Mesangial cell (primary cell): Measurements from ENCODE around the gene UGT1A8. TPM values are rescaled to one million over a fixed set of nuclear protein-coding genes. Genes with fewer than 3 reads are reported as not detected.

Source experiments
- total RNA-seq: library from RNA; depleted of rRNA; stranded (reverse); fragments of >200 nt; gene quantifications from 2 replicates; pipeline ENCODE4 v1.2.3, GENCODE V29; 2015

UGT1A8 gene
- total RNA-seq, result not detected in 2 replicates

GRCh38 chr2:233617476-233617875 is at the start of gene UGT1A8:
UGT1A8 (plus strand) TSS chr2:233617633; CDS start chr2:233617708, 75 bp downstream.

DNA sequence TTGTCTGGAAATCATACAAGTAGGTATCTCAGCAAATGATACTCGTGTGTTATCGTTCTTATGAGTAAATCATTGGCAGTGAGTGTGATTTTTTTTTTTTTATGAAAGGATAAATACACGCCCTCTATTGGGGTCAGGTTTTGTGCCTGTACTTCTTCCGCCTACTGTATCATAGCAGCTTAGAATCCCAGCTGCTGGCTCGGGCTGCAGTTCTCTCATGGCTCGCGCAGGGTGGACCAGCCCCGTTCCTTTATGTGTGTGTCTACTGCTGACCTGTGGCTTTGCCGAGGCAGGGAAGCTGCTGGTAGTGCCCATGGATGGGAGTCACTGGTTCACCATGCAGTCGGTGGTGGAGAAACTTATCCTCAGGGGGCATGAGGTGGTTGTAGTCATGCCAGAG is 18.9 kb downstream of the UGT1A8 start, which contains the start of gene UGT1A10:
TSS of gene UGT1A10 (plus strand) at position 143 of the 400 bp plus-strand sequence. CDS start at position 218, 75 bp downstream.

GRCh38 chr2:233671290-233672161 is 54.1 kb downstream of the UGT1A8 start, which contains the start of gene UGT1A9:
UGT1A9 (plus strand) TSS chr2:233671898; CDS start chr2:233671935, 37 bp downstream.

GRCh38 chr2:233681521-233682099 is 64.2 kb downstream of the UGT1A8 start, which contains the start of gene UGT1A7:
UGT1A7 (plus strand) TSS chr2:233681901; CDS start chr2:233681938, 37 bp downstream.

DNA sequence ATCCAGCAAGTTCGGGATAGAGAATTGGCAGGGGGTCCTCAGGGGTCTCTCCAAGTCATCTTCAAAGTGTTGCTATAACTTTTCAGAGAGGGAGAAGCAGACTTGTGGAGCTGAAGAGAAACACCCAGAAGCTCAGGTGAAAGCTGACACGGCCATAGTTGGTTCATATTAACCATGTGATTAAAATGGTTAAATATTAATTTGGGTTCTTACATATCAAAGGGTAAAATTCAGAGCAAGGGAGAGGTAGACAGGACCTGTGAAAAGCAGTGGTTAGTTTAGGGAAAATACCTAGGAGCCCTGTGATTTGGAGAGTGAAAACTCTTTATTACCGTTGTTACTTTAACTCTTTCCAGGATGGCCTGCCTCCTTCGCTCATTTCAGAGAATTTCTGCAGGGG is 75.2 kb downstream of the UGT1A8 start, which contains the start of gene UGT1A6:
TSS of gene UGT1A6 (plus strand) at position 243 of the 400 bp plus-strand sequence. CDS start at position 358, 115 bp downstream.

DNA sequence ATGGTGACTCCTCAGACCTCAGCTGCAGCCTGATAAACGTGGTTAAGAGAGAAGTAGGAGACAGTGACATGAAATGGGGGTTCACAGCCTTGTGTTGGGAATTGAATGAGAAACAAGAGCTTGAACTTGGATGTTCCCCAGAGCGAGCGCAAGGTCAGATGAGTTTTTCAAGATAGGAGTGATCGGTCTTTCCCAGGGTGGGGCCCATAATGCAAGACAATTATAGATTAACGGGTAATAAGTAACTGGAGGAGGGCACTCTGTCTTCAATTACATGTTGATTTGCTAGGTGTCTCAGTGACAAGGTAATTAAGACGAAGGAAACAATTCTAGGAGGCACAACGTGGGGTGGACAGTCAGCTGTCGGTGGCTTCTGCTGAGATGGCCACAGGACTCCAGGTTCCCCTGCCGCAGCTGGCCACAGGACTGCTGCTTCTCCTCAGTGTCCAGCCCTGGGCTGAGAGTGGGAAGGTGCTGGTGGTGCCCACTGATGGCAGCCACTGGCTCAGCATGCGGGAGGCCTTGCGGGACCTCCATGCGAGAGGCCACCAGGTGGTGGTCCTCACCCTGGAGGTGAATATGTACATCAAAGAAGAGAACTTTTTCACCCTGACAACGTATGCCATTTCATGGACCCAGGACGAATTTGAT is 95.3 kb downstream of the UGT1A8 start, which contains the start of gene UGT1A5:
TSS of gene UGT1A5 (plus strand) at position 297 of the 651 bp plus-strand sequence. CDS start at position 382, 85 bp downstream.

DNA sequence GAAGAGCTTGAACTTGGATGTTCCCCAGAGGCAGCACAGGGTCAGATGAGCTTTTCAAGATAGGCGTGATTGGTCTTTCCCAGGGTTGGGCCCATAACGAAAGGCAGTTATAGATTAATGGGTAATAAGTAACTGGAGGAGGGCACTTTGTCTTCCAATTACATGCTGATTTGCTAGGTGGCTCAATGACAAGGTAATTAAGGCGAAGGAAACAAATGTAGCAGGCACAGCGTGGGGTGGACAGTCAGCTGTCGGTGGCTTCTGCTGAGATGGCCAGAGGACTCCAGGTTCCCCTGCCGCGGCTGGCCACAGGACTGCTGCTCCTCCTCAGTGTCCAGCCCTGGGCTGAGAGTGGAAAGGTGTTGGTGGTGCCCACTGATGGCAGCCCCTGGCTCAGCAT is 101.1 kb downstream of the UGT1A8 start, which contains the start of gene UGT1A4:
TSS of gene UGT1A4 (plus strand) at position 185 of the 400 bp plus-strand sequence. CDS start at position 270, 85 bp downstream.

GRCh38 chr2:233728723-233729301 is 111.4 kb downstream of the UGT1A8 start, which contains the start of gene UGT1A3:
UGT1A3 (plus strand) TSS chr2:233729042; CDS start chr2:233729127, 85 bp downstream.

GRCh38 chr2:233760043-233760442 is 142.6 kb downstream of the UGT1A8 start, which contains the start of gene UGT1A1:
UGT1A1 (plus strand) TSS chr2:233760270; CDS start chr2:233760288, 18 bp downstream.

GRCh38 chr2:233778030-233778429 is 160.6 kb downstream of the UGT1A8 start, which contains the start of gene MROH2A:
MROH2A (plus strand) TSS chr2:233778330; CDS start chr2:233779359, 1,029 bp downstream.

Other genes starting within 250 kb of the UGT1A8 start
- gene USP40, start 50.9 kb upstream of the UGT1A8 start, total RNA-seq, result 25.3 and 31.6 TPM in 2 replicates
- gene UGT1A10, start 18.8 kb downstream of the UGT1A8 start, total RNA-seq, result not detected in 2 replicates
- 0.13 and 0.16 TPM in 2 replicates for gene UGT1A9, start 54.3 kb downstream of the UGT1A8 start, total RNA-seq
- not detected in 2 replicates for gene UGT1A7, start 64.3 kb downstream of the UGT1A8 start, total RNA-seq
- gene UGT1A6, start 75.3 kb downstream of the UGT1A8 start, total RNA-seq, result 0.65 and 7.6 TPM in 2 replicates
- gene UGT1A5, start 95.3 kb downstream of the UGT1A8 start, total RNA-seq, result not detected in 2 replicates
- not detected in 2 replicates for gene UGT1A4, start 101.1 kb downstream of the UGT1A8 start, total RNA-seq
- gene UGT1A3, start 111.4 kb downstream of the UGT1A8 start, total RNA-seq, result not detected in 2 replicates
- gene UGT1A1, start 142.6 kb downstream of the UGT1A8 start, total RNA-seq, result 0.13 TPM in 1 of 2 replicates, not detected in the other
- gene MROH2A, start 160.7 kb downstream of the UGT1A8 start, total RNA-seq, result not detected in 2 replicates
- 2.7 and 62.2 TPM in 2 replicates for gene HJURP, start 236.9 kb downstream of the UGT1A8 start, total RNA-seq